ENCODE data around the gene TMEM135.

GRCh38 chr11:87307101-87307500, 269.4 kb downstream of the TMEM135 start:
- no peak for TF ChIP-seq CTCF (IDR thresholded peaks at IDR 0.05)
- no peak for TF ChIP-seq EZH2 (IDR thresholded peaks at IDR 0.05; ENCODE audit: borderline replicate concordance, insufficient read depth, low read depth, low read length, poor library complexity, severe bottlenecking)
